ENCODE measurements around the gene PSMB8.
"Not testable (repeated sequence)": the region's sequence is repeated elsewhere in the genome, so short reads cannot be mapped to it uniquely, and the experiment has no call there.

PSMB8 gene

GRCh38 chr6:32816746-32817204, 27.1 kb downstream of the PSMB8 start, which contains the start of gene HLA-DOB:
HLA-DOB (minus strand) TSS chr6:32817002; CDS start chr6:32816951, 51 bp downstream.
- H3K4me3 ChIP-seq (ENCODE audit: low read depth, low read length): peak within 1 kb of the TSS; percentile 64
- peak; percentile 57 for DNase-seq (ENCODE audit: low read depth)
- no peak for TF ChIP-seq CTCF (IDR thresholded peaks at IDR 0.05; ENCODE audit: low read depth, low read length, missing control alignments)

GRCh38 chr6:32815996-32816395, 27.9 kb downstream of the PSMB8 start:
- TF ChIP-seq CTCF (IDR thresholded peaks at IDR 0.05; ENCODE audit: low read depth, low read length, missing control alignments): no peak
- peak overlapping the region; percentile 64 for H3K4me3 ChIP-seq (ENCODE audit: low read depth, low read length)
- peak; percentile 48 for DNase-seq (ENCODE audit: low read depth)

DNA sequence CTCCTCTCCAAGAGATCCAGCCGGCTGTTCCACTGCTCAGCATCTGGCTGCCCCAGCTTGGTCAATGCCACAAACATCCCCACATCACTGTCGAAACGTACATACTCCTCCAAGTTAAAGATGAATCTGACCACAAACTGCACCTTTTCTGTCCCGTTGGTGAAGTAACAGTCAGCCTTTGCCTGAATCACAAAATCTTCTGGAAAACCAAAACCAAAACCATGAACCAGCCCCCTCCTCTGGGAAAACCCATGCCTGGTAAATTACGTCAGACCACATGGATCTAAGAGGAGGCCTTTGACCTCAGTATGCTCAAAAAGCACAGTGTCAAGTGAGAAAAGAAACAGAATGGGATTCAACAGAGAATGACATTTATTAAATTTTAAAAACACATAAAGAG, 28.7 kb downstream of the PSMB8 start:
- no peak for DNase-seq (ENCODE audit: low read depth)
- TF ChIP-seq CTCF (IDR thresholded peaks at IDR 0.05; ENCODE audit: low read depth, low read length, missing control alignments): no peak
- H3K4me3 ChIP-seq (ENCODE audit: low read depth, low read length): peak overlapping the region; percentile 64

DNA sequence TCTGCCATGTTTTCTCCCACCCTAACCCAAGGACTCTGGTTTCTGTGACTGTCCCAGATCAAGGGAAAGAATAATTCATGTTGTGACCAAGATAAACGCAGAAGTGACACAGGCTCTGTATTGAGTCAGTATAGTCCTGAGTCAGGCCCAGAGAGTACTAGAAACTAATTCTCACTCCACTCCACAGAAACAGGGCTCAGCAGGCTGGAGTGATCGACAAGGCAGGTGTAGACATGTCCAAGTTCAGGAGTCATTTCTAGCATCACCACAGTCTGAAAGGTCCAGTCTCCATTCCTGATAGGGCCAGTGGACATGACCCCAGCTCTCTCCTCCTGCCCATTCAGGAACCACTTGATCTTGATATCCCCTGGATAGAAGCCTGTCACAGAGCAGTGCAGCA, 29.7 kb downstream of the PSMB8 start:
- TF ChIP-seq CTCF (IDR thresholded peaks at IDR 0.05; ENCODE audit: low read depth, low read length, missing control alignments): no peak
- no peak overlapping the region for H3K4me3 ChIP-seq (ENCODE audit: low read depth, low read length)

GRCh38 chr6:32809171-32809570, 34.7 kb downstream of the PSMB8 start:
- H3K4me3 ChIP-seq (ENCODE audit: low read depth, low read length): no peak overlapping the region
- DNase-seq (ENCODE audit: low read depth): no peak
- no peak for TF ChIP-seq CTCF (IDR thresholded peaks at IDR 0.05; ENCODE audit: low read depth, low read length, missing control alignments)

More for the DNA sequence above, 29.7 kb downstream of the PSMB8 start:
- no peak for DNase-seq (ENCODE audit: low read depth)

- no peak for DNase-seq (ENCODE audit: low read depth)
- no peak overlapping the region for H3K4me3 ChIP-seq (ENCODE audit: low read depth, low read length)
- TF ChIP-seq CTCF (IDR thresholded peaks at IDR 0.05; ENCODE audit: low read depth, low read length, missing control alignments): peak; percentile 20
These were observed 36.7 kb downstream of the PSMB8 start for GRCh38 chr6:32807020-32807580.

- DNase-seq (ENCODE audit: low read depth); H3K4me3 ChIP-seq (ENCODE audit: low read depth, low read length): not testable (repeated sequence)
These were observed 38.4 kb downstream of the PSMB8 start for GRCh38 chr6:32805404-32805803.
